Stimulated activated naive CD4-positive, alpha-beta T cell (primary cell): ENCODE results near the gene TMEM62.

Experiments
- DNase-seq, 6 experiments: peaks; one replicate each; lab custom pipeline; 2025; lab: John Stamatoyannopoulos, UW

The TMEM62 gene

GRCh38 chr15:43232289-43232874 lies 99.0 kb downstream of the TMEM62 start:
- no peak for DNase-seq
